Activated CD4-positive, alpha-beta T cell treated with anti-CD3 and anti-CD28 coated beads, Interleukin-2, amount 10 ng/mL, durations not matched to agents 24 days and 14 days (primary cell): ENCODE results near the gene ENTPD1. TPM values are rescaled to one million over a fixed set of nuclear protein-coding genes. Genes with fewer than 3 reads are reported as not detected.
"Not testable (repeated sequence)": the region's sequence is repeated elsewhere in the genome, so short reads cannot be mapped to it uniquely, and the experiment has no call there.

Experiments used
- DNase-seq: peaks from one replicate; pipeline ENCODE4 v3.0.0; 2022
- H3K27ac Mint-ChIP-seq: one replicate; pipeline ENCODE4 v1.8.0; 2022; ENCODE audit warnings: mild to moderate bottlenecking, mixed read lengths
- H3K27me3 Mint-ChIP-seq: one replicate; pipeline ENCODE4 v1.8.0; 2022; ENCODE audit warnings: mixed read lengths
- H3K36me3 Mint-ChIP-seq: one replicate; pipeline ENCODE4 v1.8.0; 2022; ENCODE audit warnings: low read depth, mild to moderate bottlenecking, mixed read lengths
- H3K4me1 Mint-ChIP-seq: one replicate; pipeline ENCODE4 v1.8.0; 2021; ENCODE audit warnings: mixed read lengths
- H3K4me3 Mint-ChIP-seq: one replicate; pipeline ENCODE4 v1.8.0; 2022; ENCODE audit warnings: mild to moderate bottlenecking, moderate library complexity, mixed read lengths
- H3K9me3 Mint-ChIP-seq: one replicate; pipeline ENCODE4 v1.8.0; 2021; ENCODE audit warnings: mixed read lengths
- intact Hi-C: fragments of 100-400 bp; cut with micrococcal nuclease; formaldehyde crosslinking; loops from one replicate; pipeline ENCODE4 v1.15.1; 2023
- total RNA-seq: library from RNA; stranded (reverse); gene quantifications from 2 replicates; pipeline ENCODE4 v1.2.3, GENCODE V29; 2022

ENTPD1 gene
- total RNA-seq, 1 donor from 2014 or later: 17.0 TPM

GRCh38 chr10:95881316-95881715 lies 125.4 kb downstream of the ENTPD1 start:
- no peaks in the 10 kb centered on the region for H3K9me3 Mint-ChIP-seq
- H3K4me1 Mint-ChIP-seq: no peaks in the 10 kb centered on the region
- no peak overlapping the region for H3K27ac Mint-ChIP-seq
- no peak overlapping the region for H3K4me3 Mint-ChIP-seq
- no peak for DNase-seq
- intact Hi-C loops: no loop called here
- H3K36me3 Mint-ChIP-seq: peaks cover 7% of the 10 kb centered on the region
- H3K27me3 Mint-ChIP-seq: no peaks in the 10 kb centered on the region

- H3K4me3 Mint-ChIP-seq: no peak overlapping the region
- H3K9me3 Mint-ChIP-seq: no peaks in the 10 kb centered on the region
- DNase-seq: no peak
- H3K27me3 Mint-ChIP-seq: no peaks in the 10 kb centered on the region
- peaks cover 28% of the 10 kb centered on the region for H3K36me3 Mint-ChIP-seq
- no peak overlapping the region for H3K27ac Mint-ChIP-seq
- no peaks in the 10 kb centered on the region for H3K4me1 Mint-ChIP-seq
- intact Hi-C loops: no loop called here
These were observed 133.9 kb downstream of the ENTPD1 start for GRCh38 chr10:95889830-95890229.

GRCh38 chr10:95896071-95896850 lies 140.3 kb downstream of the ENTPD1 start:
- H3K4me1 Mint-ChIP-seq: no peaks in the 10 kb centered on the region
- H3K27ac Mint-ChIP-seq: no peak overlapping the region
- H3K27me3 Mint-ChIP-seq: no peaks in the 10 kb centered on the region
- no peak overlapping the region for H3K4me3 Mint-ChIP-seq
- H3K9me3 Mint-ChIP-seq: no peaks in the 10 kb centered on the region
- intact Hi-C loops: no loop called here
- peaks cover 44% of the 10 kb centered on the region for H3K36me3 Mint-ChIP-seq
- DNase-seq: no peak

- H3K27ac Mint-ChIP-seq, DNase-seq, H3K36me3 Mint-ChIP-seq, H3K9me3 Mint-ChIP-seq, H3K27me3 Mint-ChIP-seq: not testable (repeated sequence)
- Mint-ChIP-seq H3K4me1 (peaks cover 11% of the 10 kb centered on the region), H3K4me3 (peak overlapping the region; percentile 27)
- intact Hi-C loops: loop anchor here (5.0 kb wide), 1 partner anchor 226 kb away; the partner anchor contains the start of gene ZNF518A
These were observed 150.1 kb downstream of the ENTPD1 start for GRCh38 chr10:95905897-95906580.

DNA sequence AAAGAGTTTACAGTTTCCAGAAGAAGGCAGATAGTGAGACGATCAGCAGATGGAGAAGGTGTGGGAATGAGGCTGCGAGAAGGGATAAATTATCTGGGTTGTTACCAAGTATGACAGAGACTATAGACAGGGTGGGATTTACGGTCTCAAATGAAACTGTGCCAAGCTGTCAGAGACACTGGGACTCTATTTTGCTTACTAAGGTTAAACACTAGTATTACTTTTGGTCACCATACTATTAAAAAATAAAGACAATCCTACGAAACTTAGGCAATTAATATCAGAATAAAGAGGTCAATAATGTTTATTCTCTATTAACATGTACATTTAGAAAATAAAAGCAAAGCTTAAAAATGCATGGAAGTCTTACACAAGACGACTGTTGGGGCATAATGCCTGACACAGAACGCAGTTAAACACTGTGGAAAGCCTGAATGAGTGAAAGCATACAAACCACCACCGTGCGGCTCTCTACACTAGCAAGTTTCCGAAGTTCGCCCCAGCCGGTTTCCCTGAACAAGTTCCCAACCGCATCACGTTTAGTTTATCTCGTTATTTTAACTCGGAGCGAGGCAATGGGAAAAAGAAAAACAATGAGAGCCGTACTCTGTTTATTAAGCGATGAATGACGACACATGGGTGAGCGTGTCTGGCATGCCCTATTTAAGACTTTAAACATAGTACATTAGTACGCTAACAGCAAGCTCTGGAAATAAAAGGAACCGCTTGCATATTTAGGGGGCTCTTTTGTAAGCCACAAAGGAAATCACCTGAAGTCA lies 150.9 kb downstream of the ENTPD1 start:
- intact Hi-C loops: loop anchor here (1.0 to 5.0 kb wide), 3 partner anchors 140 to 225 kb away; partner anchors contain the start of gene ZNF518A
- peak overlapping the region; percentile 93 for H3K4me3 Mint-ChIP-seq
- peaks cover 10% of the 10 kb centered on the region for H3K27me3 Mint-ChIP-seq
- peaks cover 11% of the 10 kb centered on the region for H3K4me1 Mint-ChIP-seq
- H3K27ac Mint-ChIP-seq: peak overlapping the region; percentile 68
- H3K9me3 Mint-ChIP-seq: no peaks in the 10 kb centered on the region
- peaks cover 6% of the 10 kb centered on the region for H3K36me3 Mint-ChIP-seq
- DNase-seq: peak; percentile 81

- H3K27ac Mint-ChIP-seq: peak within 1 kb of the TSS; percentile 94
- intact Hi-C loops: loop anchor here (1.0 to 5.0 kb wide), 3 partner anchors 140 to 225 kb away; partner anchors contain the start of gene ZNF518A
- no peaks in the 10 kb centered on the region for H3K9me3 Mint-ChIP-seq
- H3K4me3 Mint-ChIP-seq: peak within 1 kb of the TSS; percentile 93
- peaks cover 11% of the 10 kb centered on the region for H3K4me1 Mint-ChIP-seq
- peak; percentile 91 for DNase-seq
- peaks cover 14% of the 10 kb centered on the region for H3K27me3 Mint-ChIP-seq
- H3K36me3 Mint-ChIP-seq: peaks cover 4% of the 10 kb centered on the region
These were observed 151.7 kb downstream of the ENTPD1 start, which contains the start of gene CC2D2B for GRCh38 chr10:95907456-95908253. CC2D2B (plus strand) TSS chr10:95907975; CDS start chr10:95911324, 3,349 bp downstream.

GRCh38 chr10:95908450-95908849 lies 152.5 kb downstream of the ENTPD1 start:
- no peaks in the 10 kb centered on the region for H3K9me3 Mint-ChIP-seq
- peaks cover 11% of the 10 kb centered on the region for H3K4me1 Mint-ChIP-seq
- DNase-seq: no peak
- no peak overlapping the region for H3K27ac Mint-ChIP-seq
- peak overlapping the region; percentile 28 for H3K4me3 Mint-ChIP-seq
- peaks cover 4% of the 10 kb centered on the region for H3K36me3 Mint-ChIP-seq
- H3K27me3 Mint-ChIP-seq: peaks cover 21% of the 10 kb centered on the region
- intact Hi-C loops: loop anchor here (5.0 kb wide), 1 partner anchor 224 kb away; the partner anchor contains the start of gene ZNF518A

- no peaks in the 10 kb centered on the region for H3K9me3 Mint-ChIP-seq
- H3K27me3 Mint-ChIP-seq: peaks cover 31% of the 10 kb centered on the region
- intact Hi-C loops: loop anchor here (5.0 kb wide), 1 partner anchor 223 kb away; the partner anchor contains the start of gene ZNF518A
- peaks cover 4% of the 10 kb centered on the region for H3K36me3 Mint-ChIP-seq
- no peak for DNase-seq
- peaks cover 11% of the 10 kb centered on the region for H3K4me1 Mint-ChIP-seq
- no peak overlapping the region for H3K4me3 Mint-ChIP-seq
- no peak overlapping the region for H3K27ac Mint-ChIP-seq
These were observed 153.6 kb downstream of the ENTPD1 start for GRCh38 chr10:95909561-95909960.

- not testable (repeated sequence) for H3K36me3 Mint-ChIP-seq
These were observed 160.1 kb downstream of the ENTPD1 start for GRCh38 chr10:95916039-95916438.

More at GRCh38 chr10:95916039-95916438, 160.1 kb downstream of the ENTPD1 start:
- H3K4me1 Mint-ChIP-seq, DNase-seq, H3K27ac Mint-ChIP-seq, intact Hi-C loops, H3K9me3 Mint-ChIP-seq, H3K4me3 Mint-ChIP-seq: not testable (repeated sequence)
- H3K27me3 Mint-ChIP-seq: peaks cover 51% of the 10 kb centered on the region

Other genes with a start within 250 kb of the ENTPD1 start
- 0.66 and 0.77 TPM in 2 replicates for gene SORBS1, start 194.8 kb upstream of the ENTPD1 start, total RNA-seq
- 126 TPM in 2 replicates for gene ALDH18A1, start 99.5 kb upstream of the ENTPD1 start, total RNA-seq
- 42.7 and 44.6 TPM in 2 replicates for gene TCTN3, start 62.2 kb upstream of the ENTPD1 start, total RNA-seq
- gene CC2D2B, start 151.8 kb downstream of the ENTPD1 start, total RNA-seq: 0.26 TPM in 1 of 2 replicates, not detected in the other